HEK293 (cell line): Measurements from ENCODE around the gene ATRAID.

Experiments used
- ZNF138 ChIP-seq: fragments of 450-650 bp; formaldehyde crosslinking; IDR thresholded peaks from 2 replicates; pipeline ENCODE4 v1.5.1; 2016; ENCODE audit warnings: missing biosample characterization, missing genetic modification characterization, borderline replicate concordance
- ZNF184 ChIP-seq: fragments of 450-650 bp; IDR thresholded peaks from 2 replicates; pipeline ENCODE4 v1.5.1; 2018; ENCODE audit warnings: missing biosample characterization, mild to moderate bottlenecking, missing genetic modification characterization
- ZNF2 ChIP-seq: fragments of 450-650 bp; formaldehyde crosslinking; IDR thresholded peaks from 2 replicates; pipeline ENCODE4 v1.5.1; 2016; ENCODE audit warnings: missing biosample characterization, missing genetic modification characterization
- ZNF561 ChIP-seq: fragments of 450-650 bp; IDR thresholded peaks from 2 replicates; pipeline ENCODE4 v1.5.1; 2018; ENCODE audit warnings: missing biosample characterization, missing genetic modification characterization, borderline replicate concordance
- ZNF664 ChIP-seq: fragments of 450-650 bp; formaldehyde crosslinking; IDR thresholded peaks from 2 replicates; pipeline ENCODE4 v1.5.1; 2016; ENCODE audit warnings: missing biosample characterization, missing genetic modification characterization
- ZNF707 ChIP-seq: fragments of 450-650 bp; formaldehyde crosslinking; IDR thresholded peaks from 2 replicates; pipeline ENCODE4 v1.5.1; 2016; ENCODE audit warnings: missing biosample characterization, missing genetic modification characterization
- TF ChIP-seq, protein P1 (sequence below): fragments of 450-650 bp; formaldehyde crosslinking; IDR thresholded peaks from 2 replicates; pipeline ENCODE4 v1.5.1; 2016; ENCODE audit warnings: missing biosample characterization, missing genetic modification characterization, low read depth
- TF ChIP-seq, protein P2 (sequence below): fragments of 450-650 bp; formaldehyde crosslinking; IDR thresholded peaks from 2 replicates; pipeline ENCODE4 v1.5.1; 2016; ENCODE audit warnings: missing biosample characterization, missing genetic modification characterization
- TF ChIP-seq, protein P3 (sequence below): fragments of 450-650 bp; formaldehyde crosslinking; IDR thresholded peaks from 2 replicates; pipeline ENCODE4 v1.5.1; 2016; ENCODE audit warnings: missing biosample characterization, missing genetic modification characterization
- TF ChIP-seq, protein P4 (sequence below): fragments of 450-650 bp; formaldehyde crosslinking; IDR thresholded peaks from 2 replicates; pipeline ENCODE4 v1.5.1; 2017; ENCODE audit warnings: missing biosample characterization, mild to moderate bottlenecking, missing genetic modification characterization, moderate library complexity
- TF ChIP-seq, protein P5 (sequence below): fragments of 450-650 bp; formaldehyde crosslinking; IDR thresholded peaks from 2 replicates; pipeline ENCODE4 v1.5.1; 2016; ENCODE audit warnings: missing biosample characterization, missing genetic modification characterization, low read depth

DNA sequence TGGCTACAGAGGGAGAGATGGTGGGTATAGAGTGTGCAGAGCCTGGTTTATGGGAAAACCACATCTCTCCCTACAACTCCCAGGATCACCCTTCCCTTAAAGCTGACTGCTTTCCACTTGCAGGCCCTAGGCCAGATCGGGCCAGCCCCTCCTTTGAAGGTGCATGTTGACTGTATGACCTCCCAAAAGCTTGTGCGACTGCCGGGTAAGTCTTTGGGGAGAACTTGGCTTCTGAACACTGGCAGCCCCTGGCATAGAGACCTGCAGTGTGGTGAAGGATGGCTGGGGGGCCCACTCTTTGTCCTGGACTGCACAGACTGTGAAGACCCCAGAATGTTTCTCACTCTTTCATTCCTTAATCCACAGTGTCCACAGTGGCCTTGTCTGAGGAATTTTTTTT lies 24.8 kb downstream of the ATRAID start:
- TF ChIP-seq, protein P1, sequence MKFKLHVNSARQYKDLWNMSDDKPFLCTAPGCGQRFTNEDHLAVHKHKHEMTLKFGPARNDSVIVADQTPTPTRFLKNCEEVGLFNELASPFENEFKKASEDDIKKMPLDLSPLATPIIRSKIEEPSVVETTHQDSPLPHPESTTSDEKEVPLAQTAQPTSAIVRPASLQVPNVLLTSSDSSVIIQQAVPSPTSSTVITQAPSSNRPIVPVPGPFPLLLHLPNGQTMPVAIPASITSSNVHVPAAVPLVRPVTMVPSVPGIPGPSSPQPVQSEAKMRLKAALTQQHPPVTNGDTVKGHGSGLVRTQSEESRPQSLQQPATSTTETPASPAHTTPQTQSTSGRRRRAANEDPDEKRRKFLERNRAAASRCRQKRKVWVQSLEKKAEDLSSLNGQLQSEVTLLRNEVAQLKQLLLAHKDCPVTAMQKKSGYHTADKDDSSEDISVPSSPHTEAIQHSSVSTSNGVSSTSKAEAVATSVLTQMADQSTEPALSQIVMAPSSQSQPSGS (tag by site-specific recombination) = no peak
- TF ChIP-seq, protein P2, sequence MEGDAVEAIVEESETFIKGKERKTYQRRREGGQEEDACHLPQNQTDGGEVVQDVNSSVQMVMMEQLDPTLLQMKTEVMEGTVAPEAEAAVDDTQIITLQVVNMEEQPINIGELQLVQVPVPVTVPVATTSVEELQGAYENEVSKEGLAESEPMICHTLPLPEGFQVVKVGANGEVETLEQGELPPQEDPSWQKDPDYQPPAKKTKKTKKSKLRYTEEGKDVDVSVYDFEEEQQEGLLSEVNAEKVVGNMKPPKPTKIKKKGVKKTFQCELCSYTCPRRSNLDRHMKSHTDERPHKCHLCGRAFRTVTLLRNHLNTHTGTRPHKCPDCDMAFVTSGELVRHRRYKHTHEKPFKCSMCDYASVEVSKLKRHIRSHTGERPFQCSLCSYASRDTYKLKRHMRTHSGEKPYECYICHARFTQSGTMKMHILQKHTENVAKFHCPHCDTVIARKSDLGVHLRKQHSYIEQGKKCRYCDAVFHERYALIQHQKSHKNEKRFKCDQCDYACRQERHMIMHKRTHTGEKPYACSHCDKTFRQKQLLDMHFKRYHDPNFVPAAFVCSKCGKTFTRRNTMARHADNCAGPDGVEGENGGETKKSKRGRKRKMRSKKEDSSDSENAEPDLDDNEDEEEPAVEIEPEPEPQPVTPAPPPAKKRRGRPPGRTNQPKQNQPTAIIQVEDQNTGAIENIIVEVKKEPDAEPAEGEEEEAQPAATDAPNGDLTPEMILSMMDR (tag by site-specific recombination) = no peak
- TF ChIP-seq ZNF561 (tag by site-specific recombination) (no peak), ZNF2 (tag by site-specific recombination) (no peak), ZNF138 (no peak), ZNF664 (tag by site-specific recombination) (no peak), ZNF707 (tag by site-specific recombination) (no peak), ZNF184 (no peak)
- TF ChIP-seq, protein P3, sequence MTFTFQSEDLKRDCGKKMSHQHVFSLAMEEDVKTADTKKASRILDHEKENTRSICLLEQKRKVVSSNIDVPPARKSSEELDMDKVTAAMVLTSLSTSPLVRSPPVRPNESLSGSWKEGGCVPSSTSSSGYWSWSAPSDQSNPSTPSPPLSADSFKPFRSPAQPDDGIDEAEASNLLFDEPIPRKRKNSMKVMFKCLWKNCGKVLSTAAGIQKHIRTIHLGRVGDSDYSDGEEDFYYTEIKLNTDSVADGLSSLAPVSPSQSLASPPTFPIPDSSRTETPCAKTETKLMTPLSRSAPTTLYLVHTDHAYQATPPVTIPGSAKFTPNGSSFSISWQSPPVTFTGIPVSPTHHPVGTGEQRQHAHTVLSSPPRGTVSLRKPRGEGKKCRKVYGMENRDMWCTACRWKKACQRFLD = no peak
- TF ChIP-seq, protein P4, sequence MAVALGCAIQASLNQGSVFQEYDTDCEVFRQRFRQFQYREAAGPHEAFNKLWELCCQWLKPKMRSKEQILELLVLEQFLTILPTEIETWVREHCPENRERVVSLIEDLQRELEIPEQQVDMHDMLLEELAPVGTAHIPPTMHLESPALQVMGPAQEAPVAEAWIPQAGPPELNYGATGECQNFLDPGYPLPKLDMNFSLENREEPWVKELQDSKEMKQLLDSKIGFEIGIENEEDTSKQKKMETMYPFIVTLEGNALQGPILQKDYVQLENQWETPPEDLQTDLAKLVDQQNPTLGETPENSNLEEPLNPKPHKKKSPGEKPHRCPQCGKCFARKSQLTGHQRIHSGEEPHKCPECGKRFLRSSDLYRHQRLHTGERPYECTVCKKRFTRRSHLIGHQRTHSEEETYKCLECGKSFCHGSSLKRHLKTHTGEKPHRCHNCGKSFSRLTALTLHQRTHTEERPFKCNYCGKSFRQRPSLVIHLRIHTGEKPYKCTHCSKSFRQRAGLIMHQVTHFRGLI (tag by site-specific recombination) = no peak
- TF ChIP-seq, protein P5, sequence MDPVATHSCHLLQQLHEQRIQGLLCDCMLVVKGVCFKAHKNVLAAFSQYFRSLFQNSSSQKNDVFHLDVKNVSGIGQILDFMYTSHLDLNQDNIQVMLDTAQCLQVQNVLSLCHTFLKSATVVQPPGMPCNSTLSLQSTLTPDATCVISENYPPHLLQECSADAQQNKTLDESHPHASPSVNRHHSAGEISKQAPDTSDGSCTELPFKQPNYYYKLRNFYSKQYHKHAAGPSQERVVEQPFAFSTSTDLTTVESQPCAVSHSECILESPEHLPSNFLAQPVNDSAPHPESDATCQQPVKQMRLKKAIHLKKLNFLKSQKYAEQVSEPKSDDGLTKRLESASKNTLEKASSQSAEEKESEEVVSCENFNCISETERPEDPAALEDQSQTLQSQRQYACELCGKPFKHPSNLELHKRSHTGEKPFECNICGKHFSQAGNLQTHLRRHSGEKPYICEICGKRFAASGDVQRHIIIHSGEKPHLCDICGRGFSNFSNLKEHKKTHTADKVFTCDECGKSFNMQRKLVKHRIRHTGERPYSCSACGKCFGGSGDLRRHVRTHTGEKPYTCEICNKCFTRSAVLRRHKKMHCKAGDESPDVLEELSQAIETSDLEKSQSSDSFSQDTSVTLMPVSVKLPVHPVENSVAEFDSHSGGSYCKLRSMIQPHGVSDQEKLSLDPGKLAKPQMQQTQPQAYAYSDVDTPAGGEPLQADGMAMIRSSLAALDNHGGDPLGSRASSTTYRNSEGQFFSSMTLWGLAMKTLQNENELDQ (tag by site-specific recombination) = no peak
